GM19324 (cell line): ENCODE data around the gene RSL24D1.
"Not testable (repeated sequence)": the region's sequence is repeated elsewhere in the genome, so short reads cannot be mapped to it uniquely, and the experiment has no call there.

Experiments
- ATAC-seq: cut with Tn5 transposase; IDR thresholded peaks from one replicate; pipeline ENCODE4 v1.9.1; 2021; ENCODE audit warnings: mild to moderate bottlenecking, moderate library complexity; ENCODE audit not compliant: unreplicated experiment, low FRiP score

Gene RSL24D1

DNA sequence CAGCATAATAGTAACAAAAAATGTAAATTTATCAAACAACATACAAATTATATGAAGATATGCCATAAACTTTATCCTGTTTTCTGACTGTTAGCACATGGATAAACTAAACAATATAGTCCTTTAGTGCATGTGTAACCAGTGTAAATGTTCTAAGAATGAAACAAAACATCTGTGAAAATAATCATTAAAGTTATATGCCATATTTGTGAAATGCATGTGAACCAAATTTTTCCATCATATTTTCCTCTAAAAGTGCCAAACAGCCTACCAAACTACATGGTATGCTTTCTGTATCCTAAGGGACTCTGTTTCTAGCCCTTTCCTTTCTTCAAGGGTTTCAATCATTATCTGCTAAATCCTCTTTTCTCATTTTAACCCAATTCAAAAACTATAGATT, 23.9 kb upstream of the RSL24D1 start:
- ATAC-seq, result no peak

DNA sequence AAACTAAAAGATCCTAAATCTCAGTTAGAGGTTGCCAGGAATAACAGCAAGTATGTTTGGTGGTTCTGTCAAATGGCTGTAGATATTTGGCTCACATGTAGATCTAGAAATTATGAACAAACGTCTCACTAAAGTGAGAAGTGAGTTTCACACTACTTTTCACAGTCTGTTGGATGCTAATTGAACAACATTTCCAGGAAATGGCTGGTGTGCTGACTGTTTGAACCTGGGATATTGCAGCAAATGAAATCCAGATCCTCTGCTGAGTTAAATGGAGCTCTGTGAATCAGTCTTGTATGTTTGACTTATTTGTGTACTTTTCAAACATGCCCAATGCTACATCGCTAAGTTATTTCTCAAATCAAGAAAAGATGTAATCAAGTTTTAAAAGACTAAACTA, 21.3 kb upstream of the RSL24D1 start:
- ATAC-seq, result no peak

DNA sequence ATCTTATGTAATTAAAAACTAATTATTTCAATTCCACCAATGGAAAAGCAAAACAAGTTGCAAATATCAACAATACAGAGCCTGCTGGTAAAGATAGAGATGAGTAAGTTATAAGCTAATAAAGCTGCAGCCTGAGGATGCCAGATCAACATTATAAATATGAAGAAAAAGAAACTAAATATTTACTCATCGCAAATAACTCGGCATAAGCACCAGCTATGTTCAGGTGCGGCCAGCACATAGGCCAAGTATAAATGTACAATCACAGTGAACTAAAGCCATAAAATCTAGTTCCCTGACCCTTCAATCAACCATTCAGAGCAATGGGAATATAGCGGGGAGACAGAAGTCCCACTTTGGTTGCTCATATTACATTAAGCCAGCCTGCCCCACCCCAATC, 7.7 kb upstream of the RSL24D1 start:
- no peak for ATAC-seq

DNA sequence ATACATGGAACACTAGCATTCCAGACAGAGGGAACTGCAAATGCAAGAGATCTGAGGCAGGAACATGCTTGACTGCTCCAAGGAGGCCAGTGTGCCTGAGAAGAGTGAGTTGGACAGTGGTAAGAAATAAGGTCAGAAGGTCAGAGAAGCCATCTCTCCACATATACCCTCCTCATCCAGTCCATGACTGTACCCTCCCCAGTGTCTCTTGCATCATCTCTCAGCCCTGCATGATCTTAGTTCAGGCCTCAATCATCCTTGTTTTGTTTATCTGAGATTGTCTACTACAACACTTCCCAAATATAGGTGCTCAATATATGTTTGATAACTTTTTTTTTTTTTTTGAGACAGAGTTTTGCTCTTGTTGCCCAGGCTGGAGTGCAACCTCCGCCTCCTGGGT, 5.5 kb upstream of the RSL24D1 start:
- ATAC-seq, result no peak

DNA sequence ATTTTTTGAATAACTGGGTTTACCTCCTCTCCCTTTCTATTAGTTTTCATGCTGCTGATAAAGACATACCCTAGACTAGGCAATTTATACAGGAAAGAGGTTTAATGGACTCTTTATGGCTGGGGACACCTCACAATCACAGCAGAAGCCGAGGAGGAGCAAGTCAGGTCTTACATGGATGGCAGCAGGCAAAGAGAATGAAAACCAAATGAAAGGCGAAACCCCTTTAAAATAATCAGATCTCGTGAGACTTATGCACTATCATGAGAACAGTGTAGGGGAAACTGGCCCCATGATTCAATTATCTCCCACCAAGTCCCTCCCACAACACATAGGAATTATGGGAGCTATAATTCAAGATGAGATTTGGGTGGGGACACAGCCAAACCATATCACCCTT, 2.0 kb upstream of the RSL24D1 start:
- ATAC-seq, result no peak

DNA sequence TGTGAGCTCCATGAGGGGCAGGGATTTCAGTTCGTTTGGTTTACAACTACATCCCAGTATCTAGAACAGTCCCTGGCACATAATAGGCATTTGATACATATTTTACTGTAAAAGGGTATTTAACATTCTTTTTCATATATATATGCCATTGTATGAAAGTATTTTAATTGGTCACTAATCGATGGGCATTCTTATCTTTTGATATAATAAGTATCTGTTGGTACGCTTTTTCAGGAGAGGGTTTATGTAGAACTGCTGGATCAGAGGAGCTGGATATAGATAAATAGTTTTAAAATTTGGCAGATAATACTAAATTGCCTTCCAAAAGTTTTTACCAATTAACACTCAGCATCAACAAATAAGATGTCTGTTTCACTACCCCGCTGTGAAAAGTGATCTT, 978 bp upstream of the RSL24D1 start:
- no peak for ATAC-seq

DNA sequence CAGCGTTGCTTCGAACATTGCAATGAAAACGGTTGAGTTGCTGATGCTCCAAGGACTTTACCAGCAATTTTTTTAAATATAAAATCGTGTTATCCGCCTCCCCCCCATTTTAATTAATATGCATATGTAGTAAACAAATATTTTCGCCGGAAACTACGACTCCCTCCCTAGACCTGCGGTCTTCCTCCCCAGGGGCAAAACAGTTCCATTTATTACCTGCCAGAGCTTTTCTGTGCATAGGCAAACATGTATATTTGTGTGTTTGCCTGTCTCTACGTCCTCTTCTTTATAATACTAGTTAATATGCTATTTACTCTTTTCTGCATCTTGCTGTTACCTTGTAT, 593 bp upstream of the RSL24D1 start:
- ATAC-seq, result peak; percentile 12

DNA sequence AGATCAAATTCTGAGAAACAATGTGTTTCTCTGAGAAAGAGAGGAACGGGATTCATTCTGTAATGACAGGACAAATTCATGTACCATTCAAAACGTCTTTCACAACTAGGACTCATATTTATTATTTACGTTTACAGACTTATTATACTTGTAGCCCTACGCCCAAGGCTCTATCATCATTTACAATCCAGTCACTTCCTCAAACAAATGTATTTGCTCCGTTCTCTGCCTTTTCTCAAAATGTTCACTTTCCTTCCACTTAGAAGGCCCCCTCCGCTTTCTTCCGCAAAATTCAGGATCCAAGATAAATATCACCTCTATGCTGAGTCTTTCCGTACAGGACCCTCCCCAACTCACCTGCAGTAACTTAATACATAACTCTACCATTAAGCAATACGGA, 745 bp downstream of the RSL24D1 start:
- ATAC-seq, result no peak

DNA sequence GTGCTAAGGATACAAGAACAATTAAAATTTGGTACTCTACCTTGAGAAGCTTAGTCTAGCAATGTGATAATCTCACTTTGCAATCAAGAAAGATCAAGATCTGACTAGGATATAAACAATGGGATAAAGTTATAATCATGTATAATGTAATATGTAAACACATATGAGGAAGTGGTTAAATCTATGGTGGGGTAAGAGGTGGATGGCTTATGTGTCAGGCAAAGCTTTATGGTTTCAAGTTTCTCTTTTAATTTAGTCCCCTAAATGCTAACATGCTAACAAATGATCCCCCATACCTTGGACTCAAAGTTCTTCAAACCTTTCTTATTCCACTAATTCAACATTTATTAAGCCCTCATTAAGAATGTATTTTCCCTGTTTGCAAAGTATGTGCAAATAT, 2.5 kb downstream of the RSL24D1 start:
- no peak for ATAC-seq

DNA sequence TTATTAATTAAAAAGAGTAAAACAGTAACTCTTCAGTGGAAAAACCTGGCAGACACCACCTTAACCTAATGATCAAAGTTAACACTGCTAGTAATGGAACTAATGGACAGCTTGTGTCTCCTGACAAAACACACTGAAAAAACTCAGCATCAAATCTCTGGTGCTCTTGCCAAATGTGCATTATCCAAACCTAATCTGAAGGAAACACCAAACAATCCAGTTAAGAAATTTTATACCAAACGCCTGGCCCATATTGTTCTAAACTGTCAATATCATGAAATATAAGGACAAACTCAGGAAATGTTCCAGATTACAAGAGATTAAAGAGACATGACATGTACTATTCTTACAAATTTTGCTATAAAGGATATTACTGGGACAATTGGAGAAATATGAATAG, 10.4 kb downstream of the RSL24D1 start:
- no peak for ATAC-seq

DNA sequence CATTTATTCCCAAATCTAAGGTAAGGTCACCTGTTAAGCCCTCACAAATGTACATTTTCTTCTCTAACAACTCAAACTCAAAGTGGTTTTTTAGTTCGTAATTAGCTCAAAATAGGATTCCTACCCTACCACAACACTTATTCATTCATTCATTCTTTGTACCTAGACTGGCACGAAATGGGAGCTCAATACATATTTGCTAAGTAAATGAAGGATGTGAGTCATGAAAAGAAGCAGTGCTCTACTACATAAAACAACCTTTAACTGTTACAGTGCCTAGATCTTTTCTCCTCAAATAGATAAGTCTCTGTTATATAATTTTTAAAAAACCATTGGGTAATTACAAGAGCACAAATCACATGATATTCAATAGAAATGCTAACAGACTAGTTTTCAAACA, 13.1 kb downstream of the RSL24D1 start:
- ATAC-seq, result no peak

DNA sequence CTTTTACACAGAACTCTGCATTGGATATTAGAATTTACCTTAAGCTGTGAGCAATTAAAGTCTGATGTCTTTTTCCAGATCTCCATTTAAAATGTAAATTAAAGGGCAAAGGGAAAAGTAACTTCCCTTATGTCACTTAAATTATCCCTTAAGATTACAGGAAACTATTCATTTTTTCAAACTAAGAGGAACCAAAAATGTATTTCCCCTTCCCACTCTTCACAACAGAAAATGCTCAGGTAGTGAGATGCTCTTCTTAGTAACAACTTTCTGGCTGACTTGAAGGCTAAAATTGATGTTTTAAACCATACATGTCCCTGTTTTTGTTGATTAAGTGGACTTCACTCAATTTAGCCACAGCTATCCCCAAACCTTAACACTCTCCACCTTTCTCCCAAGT, 17.6 kb downstream of the RSL24D1 start:
- ATAC-seq, result no peak

DNA sequence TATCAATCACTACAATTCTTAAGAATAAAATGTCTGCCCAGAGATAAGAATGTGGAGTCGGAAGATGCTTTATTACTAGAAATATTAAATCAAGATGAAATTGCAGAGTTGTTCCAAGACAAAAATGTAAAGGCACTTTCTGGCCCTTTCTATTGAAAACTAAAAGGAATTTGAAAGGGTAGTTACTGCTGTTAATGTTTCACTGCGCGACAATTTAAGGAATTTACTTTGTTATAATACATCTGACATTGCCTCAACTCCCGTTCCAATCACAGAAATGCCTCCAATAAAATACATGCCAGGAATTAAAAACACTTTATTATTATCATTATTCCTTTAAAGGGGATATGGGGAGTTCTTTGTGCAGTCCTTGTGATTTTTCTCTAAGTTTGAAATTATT, 26.4 kb downstream of the RSL24D1 start:
- no peak for ATAC-seq

DNA sequence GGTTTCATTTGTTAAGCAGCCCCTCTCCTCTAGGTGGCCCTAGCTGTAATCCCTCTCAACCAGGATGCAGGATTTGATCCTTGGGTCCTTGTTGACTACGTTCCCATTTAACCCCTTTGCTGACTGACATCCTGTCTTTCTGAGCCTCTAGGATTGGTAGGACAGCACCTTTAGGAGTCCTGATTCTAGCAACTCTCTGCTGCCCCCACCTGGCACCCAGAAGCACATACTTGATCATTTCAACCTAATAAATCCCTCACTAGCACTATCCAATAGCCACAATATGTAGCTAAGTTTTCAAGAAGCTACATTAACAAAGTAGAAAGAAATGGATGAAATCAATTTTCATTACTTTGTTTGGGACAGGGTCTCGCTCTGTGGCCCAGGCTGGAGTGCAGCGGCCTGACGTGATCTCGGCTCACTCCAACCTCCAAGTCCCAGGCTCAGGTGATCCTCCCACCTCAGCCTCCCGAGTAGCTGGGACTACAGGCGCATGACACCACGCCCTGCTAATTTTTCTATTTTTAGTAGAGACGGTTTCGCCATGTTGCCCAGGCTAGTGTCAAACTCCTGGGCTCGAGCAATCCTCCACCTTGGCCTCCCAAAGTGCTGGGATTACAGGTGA, 28.3 kb downstream of the RSL24D1 start:
- ATAC-seq, result no peak

DNA sequence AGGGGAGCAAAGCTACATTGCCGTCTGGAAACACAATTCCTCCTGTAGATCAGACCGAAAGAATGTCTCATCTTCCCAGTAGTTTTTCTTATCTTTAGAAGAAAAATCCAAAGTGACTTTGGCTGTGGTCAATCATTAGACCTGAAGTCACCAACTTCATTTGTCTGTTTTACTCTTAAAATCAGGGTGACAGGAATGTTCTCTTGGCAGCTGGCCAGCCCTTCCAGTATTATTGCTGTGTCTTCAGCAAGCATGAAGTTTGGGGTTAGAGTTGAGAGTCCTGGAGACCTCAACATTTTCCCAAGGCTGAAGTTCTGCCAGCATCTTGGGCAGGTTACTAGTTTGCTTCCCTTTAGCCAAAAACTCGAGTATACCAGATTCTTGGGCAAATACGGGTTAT, 32.5 kb downstream of the RSL24D1 start:
- no peak for ATAC-seq

DNA sequence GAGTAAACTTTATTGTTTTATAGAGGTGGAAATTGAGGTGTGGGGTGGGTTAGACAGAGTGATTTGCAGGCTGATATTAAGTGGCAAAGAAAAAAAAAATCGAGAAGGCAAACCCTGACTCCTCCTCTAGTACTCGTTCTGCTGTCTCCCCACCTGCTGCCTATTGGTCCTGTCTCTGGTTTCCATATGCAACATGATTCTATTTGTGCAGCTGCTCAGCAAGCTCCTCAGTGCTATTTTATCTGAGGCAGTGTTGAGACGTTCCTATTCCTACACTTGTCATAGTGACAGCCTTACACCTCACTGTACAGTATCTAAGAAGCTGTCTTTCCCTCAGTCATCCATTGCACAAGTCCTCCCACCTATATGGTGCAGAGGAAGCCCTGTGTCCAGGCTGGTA, 45.1 kb downstream of the RSL24D1 start:
- ATAC-seq, result no peak

DNA sequence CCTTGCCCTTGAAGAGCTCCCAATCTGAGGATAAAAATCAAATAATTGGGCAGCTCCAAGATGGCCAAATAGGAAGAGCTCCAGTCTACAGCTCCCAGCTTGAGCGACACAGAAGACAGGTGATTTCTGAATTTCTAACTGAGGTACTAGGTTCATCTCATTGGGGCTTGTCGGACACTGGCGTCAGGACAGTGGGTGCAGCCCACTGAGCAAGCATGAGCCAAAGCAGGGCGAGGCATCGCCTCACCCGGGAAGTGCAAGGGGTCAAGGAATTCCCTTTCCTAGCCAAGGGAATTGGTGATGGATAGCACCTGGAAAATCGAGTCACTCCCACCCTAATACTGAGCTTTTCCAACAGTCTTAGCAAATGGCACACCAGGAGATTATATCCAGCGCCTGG, 53.6 kb downstream of the RSL24D1 start:
- ATAC-seq, result not testable (repeated sequence)

DNA sequence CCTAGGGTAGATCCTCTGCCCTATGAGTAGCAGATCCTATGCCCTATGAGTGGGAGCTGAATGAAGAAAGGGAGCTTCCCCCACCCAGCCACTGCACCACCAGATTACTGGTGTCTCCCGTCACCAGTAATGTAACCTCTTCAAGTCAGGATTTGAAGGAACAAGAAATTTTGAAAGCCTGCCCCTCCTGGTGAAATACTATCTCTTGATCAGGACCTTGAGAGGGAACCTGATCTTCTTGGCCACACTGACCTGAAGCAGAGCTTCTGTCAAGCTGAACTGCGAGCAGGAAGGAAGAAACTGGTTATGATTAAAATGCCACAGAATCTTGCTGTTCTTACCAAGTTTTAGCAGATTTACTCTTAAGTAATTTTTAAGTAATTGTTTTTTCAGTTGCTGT, 62.8 kb downstream of the RSL24D1 start:
- no peak for ATAC-seq

DNA sequence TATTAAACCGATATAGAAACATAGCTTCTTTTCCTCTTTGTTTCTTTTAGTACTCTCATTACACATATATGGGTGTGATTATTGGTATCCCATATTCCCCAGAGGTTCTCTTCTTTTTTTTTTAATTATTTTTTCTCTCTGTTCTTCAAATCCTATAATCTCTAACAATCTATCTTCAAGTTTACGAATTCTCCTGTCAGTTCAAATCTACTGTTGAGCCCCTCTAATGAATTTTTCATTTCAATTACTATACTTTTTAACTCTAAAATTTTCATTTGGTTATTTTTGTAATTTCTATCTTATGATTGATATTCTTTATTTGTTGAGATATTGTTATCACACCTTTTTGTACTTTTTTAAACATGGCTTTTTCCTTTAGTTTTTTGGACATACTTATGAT, 64.1 kb downstream of the RSL24D1 start:
- ATAC-seq, result no peak
